ENCODE data around the gene FRMD6. TPM values are rescaled to one million over a fixed set of nuclear protein-coding genes. Genes with fewer than 3 reads are reported as not detected.

The FRMD6 gene
- total RNA-seq, 1 donor from 2014 or later: 24.4 TPM

DNA sequence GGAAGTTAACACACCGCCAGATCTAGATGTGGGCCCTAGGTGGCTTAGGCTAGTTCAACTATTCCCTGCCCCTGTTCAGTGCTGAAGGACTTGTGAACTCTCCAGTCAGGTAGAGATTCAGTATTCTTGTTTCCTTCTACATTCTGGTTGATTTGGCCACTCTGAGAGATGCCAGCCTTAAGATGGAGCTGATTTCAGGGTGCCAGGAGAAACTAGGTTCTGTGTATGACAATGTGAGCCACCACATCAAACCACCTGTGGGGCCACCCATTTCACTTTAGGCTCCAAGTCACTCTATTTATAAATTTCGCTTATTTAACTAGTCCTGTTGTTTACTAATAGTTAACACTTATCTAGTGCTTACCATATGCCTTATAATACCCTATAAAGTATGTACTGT lies 26.0 kb downstream of the FRMD6 start:
- peaks cover 42% of the 10 kb centered on the region for H3K4me1 Mint-ChIP-seq
- no peaks in the 10 kb centered on the region for H3K27me3 ChIP-seq
- TF ChIP-seq EZH2phosphoT487 (IDR thresholded peaks at IDR 0.05) (no peak), EZH2 (IDR thresholded peaks at IDR 0.05) (no peak)
- TF ChIP-seq, protein P1, sequence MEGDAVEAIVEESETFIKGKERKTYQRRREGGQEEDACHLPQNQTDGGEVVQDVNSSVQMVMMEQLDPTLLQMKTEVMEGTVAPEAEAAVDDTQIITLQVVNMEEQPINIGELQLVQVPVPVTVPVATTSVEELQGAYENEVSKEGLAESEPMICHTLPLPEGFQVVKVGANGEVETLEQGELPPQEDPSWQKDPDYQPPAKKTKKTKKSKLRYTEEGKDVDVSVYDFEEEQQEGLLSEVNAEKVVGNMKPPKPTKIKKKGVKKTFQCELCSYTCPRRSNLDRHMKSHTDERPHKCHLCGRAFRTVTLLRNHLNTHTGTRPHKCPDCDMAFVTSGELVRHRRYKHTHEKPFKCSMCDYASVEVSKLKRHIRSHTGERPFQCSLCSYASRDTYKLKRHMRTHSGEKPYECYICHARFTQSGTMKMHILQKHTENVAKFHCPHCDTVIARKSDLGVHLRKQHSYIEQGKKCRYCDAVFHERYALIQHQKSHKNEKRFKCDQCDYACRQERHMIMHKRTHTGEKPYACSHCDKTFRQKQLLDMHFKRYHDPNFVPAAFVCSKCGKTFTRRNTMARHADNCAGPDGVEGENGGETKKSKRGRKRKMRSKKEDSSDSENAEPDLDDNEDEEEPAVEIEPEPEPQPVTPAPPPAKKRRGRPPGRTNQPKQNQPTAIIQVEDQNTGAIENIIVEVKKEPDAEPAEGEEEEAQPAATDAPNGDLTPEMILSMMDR (IDR thresholded peaks at IDR 0.05): no peak
- no peaks in the 10 kb centered on the region for H3K36me3 Mint-ChIP-seq
- no peak overlapping the region for H2AFZ ChIP-seq (replicated peaks)
- peaks cover under 1% of the 10 kb centered on the region for H3F3A ChIP-seq (ENCODE audit: low read depth)
- H3K79me2 ChIP-seq (ENCODE audit: low read depth): peaks cover 6% of the 10 kb centered on the region
- H3K4me1 ChIP-seq: peaks cover 8% of the 10 kb centered on the region
- peak overlapping the region; percentile 42 for H3K27ac Mint-ChIP-seq
- peaks cover 2% of the 10 kb centered on the region for H3K27me3 Mint-ChIP-seq (ENCODE audit: insufficient read depth, low read depth)
- no peaks in the 10 kb centered on the region for H3K9me3 ChIP-seq (ENCODE audit: low read depth)
- no peaks in the 10 kb centered on the region for H3K9me3 Mint-ChIP-seq
- no peaks in the 10 kb centered on the region for H3K36me3 ChIP-seq
- no peak overlapping the region for H3K9ac ChIP-seq
- no peak overlapping the region for H3K4me3 Mint-ChIP-seq
- H3K27ac ChIP-seq: no peak overlapping the region
- H3K4me3 ChIP-seq: no peak overlapping the region
- H4K20me1 ChIP-seq (ENCODE audit: low read depth): no peaks in the 10 kb centered on the region
- DNase-seq (ENCODE audit: low spot score): no peak
- H3K4me2 ChIP-seq: no peak overlapping the region

DNA sequence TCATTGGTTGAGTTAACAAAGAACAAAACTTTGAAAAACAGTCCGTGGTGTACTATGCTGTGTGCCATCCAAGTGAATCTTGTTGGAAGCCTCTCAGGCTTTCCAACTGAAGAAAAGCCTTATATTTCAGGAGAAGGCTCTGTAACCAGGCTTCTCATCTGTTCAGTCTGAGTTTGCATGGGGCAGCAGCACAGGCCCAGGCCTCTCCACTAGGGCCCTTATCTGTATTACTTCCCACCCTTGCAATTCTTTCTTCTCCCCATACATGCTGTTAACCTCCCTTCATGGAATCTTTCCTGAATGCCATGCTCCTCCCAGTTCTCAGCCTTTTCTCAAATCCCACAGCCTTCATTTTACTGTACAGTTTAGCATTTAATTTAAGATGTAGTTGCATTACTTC lies 28.3 kb downstream of the FRMD6 start:
- H3K4me1 Mint-ChIP-seq: peaks cover 33% of the 10 kb centered on the region
- no peak for TF ChIP-seq EZH2phosphoT487 (IDR thresholded peaks at IDR 0.05)
- no peak for TF ChIP-seq EZH2 (IDR thresholded peaks at IDR 0.05)
- TF ChIP-seq, protein P1 (IDR thresholded peaks at IDR 0.05): no peak

DNA sequence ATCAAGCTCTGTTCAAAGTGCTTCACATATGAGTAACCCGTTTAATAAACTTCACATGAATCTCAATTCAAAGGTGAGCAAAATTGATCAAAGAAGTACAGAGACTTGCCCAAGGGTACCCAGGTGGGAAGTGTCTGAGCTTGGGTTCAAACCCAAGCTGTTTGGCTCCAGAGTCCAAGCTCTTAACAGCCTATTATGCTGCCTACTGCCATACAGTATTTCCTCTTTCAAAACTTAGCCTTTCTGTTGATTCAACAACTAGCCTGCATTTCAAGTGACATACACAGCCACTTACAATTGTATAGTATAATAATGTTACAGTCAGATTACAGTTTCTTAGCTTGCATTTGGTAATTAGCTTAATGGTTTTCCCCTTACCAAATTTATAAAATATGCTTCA lies 29.7 kb downstream of the FRMD6 start:
- Histone ChIP-seq H3K9ac (no peak overlapping the region), H3K27me3 (no peaks in the 10 kb centered on the region), H3K4me2 (no peak overlapping the region), H3K4me3 (no peak overlapping the region), H4K20me1 (ENCODE audit: low read depth) (no peaks in the 10 kb centered on the region), H3K27ac (no peak overlapping the region), H3K36me3 (no peaks in the 10 kb centered on the region), H3K79me2 (ENCODE audit: low read depth) (peaks cover 4% of the 10 kb centered on the region), H3F3A (ENCODE audit: low read depth) (peaks cover 3% of the 10 kb centered on the region), H3K9me3 (ENCODE audit: low read depth) (no peaks in the 10 kb centered on the region), H2AFZ (replicated peaks) (no peak overlapping the region), H3K4me1 (peaks cover 8% of the 10 kb centered on the region)
- Mint-ChIP-seq H3K4me3 (no peak overlapping the region), H3K27ac (no peak overlapping the region), H3K36me3 (peaks cover 4% of the 10 kb centered on the region), H3K4me1 (peaks cover 27% of the 10 kb centered on the region), H3K27me3 (ENCODE audit: insufficient read depth, low read depth) (peaks cover 4% of the 10 kb centered on the region), H3K9me3 (no peaks in the 10 kb centered on the region)
- no peak for DNase-seq (ENCODE audit: low spot score)
- TF ChIP-seq EZH2phosphoT487 (IDR thresholded peaks at IDR 0.05) (no peak), EZH2 (IDR thresholded peaks at IDR 0.05) (no peak)
- TF ChIP-seq, protein P1 (IDR thresholded peaks at IDR 0.05): no peak

More for the DNA sequence above, 28.3 kb downstream of the FRMD6 start:
- Histone ChIP-seq H3K4me1 (peaks cover 8% of the 10 kb centered on the region), H3K4me2 (no peak overlapping the region), H3K9me3 (ENCODE audit: low read depth) (no peaks in the 10 kb centered on the region), H3K27me3 (no peaks in the 10 kb centered on the region), H3K9ac (no peak overlapping the region), H2AFZ (replicated peaks) (no peak overlapping the region), H3K79me2 (ENCODE audit: low read depth) (peaks cover 6% of the 10 kb centered on the region), H3K4me3 (no peak overlapping the region), H3F3A (ENCODE audit: low read depth) (peaks cover 3% of the 10 kb centered on the region), H3K36me3 (no peaks in the 10 kb centered on the region), H3K27ac (no peak overlapping the region), H4K20me1 (ENCODE audit: low read depth) (no peaks in the 10 kb centered on the region)
- H3K9me3 Mint-ChIP-seq: no peaks in the 10 kb centered on the region
- H3K27ac Mint-ChIP-seq: no peak overlapping the region
- peak overlapping the region; percentile 9 for H3K4me3 Mint-ChIP-seq
- peaks cover 4% of the 10 kb centered on the region for H3K36me3 Mint-ChIP-seq
- H3K27me3 Mint-ChIP-seq (ENCODE audit: insufficient read depth, low read depth): peaks cover 2% of the 10 kb centered on the region
- no peak for DNase-seq (ENCODE audit: low spot score)

Data from neural progenitor cell (in vitro differentiated cells).